K562 (cell line): ENCODE measurements around the gene TMC1. TPM values are rescaled to one million over a fixed set of nuclear protein-coding genes. Genes with fewer than 3 reads are reported as not detected.

Source experiments
- ATAC-seq: fragments of 200-7000 bp; cut with Tn5 transposase; 3 replicates; pipeline ENCODE4 v1.9.1; 2020; ENCODE audit warnings: moderate library complexity
- BruUV-seq: library from RNA; stranded (reverse); fragments of 400-500 nt; replicated peaks from 2 replicates; lab custom pipeline; 2021; lab: Mats Ljungman, UMichigan
- CTCF ChIA-PET: fragments of 300-600 bp; formaldehyde crosslinking; extraction: SDS; loops from one replicate; lab custom pipeline; 2021; ENCODE audit warnings: low intra/inter-chr PET ratio; lab: Yijun Ruan, JAX
- POLR2A ChIA-PET: fragments of 300-600, 350-650 bp; sonication (Branson Sonifier 250); formaldehyde crosslinking; extraction: SDS; loops from one replicate; lab custom pipeline; 2021; ENCODE audit warnings: antibody characterized with exemption, inconsistent platforms; lab: Yijun Ruan, JAX
- DNase-seq, 4 experiments: peaks; one replicate each; pipeline versions ENCODE4 v3.0.0 to v3.0.0-alpha.2; 2011 to 2018; ENCODE audit warnings: low spot score in 3 of 4, mixed read lengths in 3 of 4; ENCODE audit errors: extremely low read depth in 1 of 4
- FAIRE-seq: peaks from 2 replicates; lab custom pipeline; 2011; peaks lifted over from hg19 to GRCh38; lab: Jason Lieb, UNC
- H2AFZ ChIP-seq: 2 replicates; pipeline ENCODE4 v1.6.0; 2011; ENCODE audit warnings: low read depth, low read length, control low read depth, inconsistent platforms
- H3K27ac ChIP-seq: fragments of 200-600 bp; 3 replicates; pipeline ENCODE4 v1.8.0; 2011; ENCODE audit warnings: low read depth, mild to moderate bottlenecking, control low read depth, inconsistent platforms, low read length, moderate library complexity, mixed read lengths; ENCODE audit errors: extremely low read depth
- H3K27me3 ChIP-seq, 2 experiments: fragments of 300-600 bp in 1 of 2; 2 replicates in 1 of 2; 3 replicates in 1 of 2; pipeline versions ENCODE4 v1.6.0 to v1.8.0; 2011; ENCODE audit warnings: inconsistent platforms in 2 of 2, low read length in 2 of 2, mild to moderate bottlenecking in 1 of 2, mixed read lengths in 1 of 2, moderate library complexity in 1 of 2; ENCODE audit not compliant: control insufficient read depth in 2 of 2, insufficient read depth in 2 of 2
- H3K36me3 ChIP-seq: fragments of 300-600 bp; 3 replicates; pipeline ENCODE4 v1.8.0; 2011; ENCODE audit warnings: mild to moderate bottlenecking, low read length, inconsistent platforms; ENCODE audit not compliant: control insufficient read depth, insufficient read depth
- H3K4me1 ChIP-seq, 2 experiments: fragments of 200-600 bp in 1 of 2; replicated peaks in 1 of 2; 2 replicates in 1 of 2; 3 replicates in 1 of 2; pipeline versions ENCODE4 v1.5.1 to v1.8.0; 2011; ENCODE audit warnings: inconsistent platforms in 2 of 2, low read length in 2 of 2, mild to moderate bottlenecking in 1 of 2, mixed read lengths in 1 of 2, moderate library complexity in 1 of 2; ENCODE audit not compliant: control insufficient read depth in 2 of 2, insufficient read depth in 2 of 2
- H3K4me2 ChIP-seq: 2 replicates; pipeline ENCODE4 v1.6.1; 2011; ENCODE audit warnings: low read length, control low read depth, inconsistent platforms, mixed read lengths; ENCODE audit not compliant: insufficient read depth
- H3K4me3 ChIP-seq: fragments of 200-600 bp; sonication (generic), shearing (Covaris generic); 2 replicates; pipeline ENCODE4 v1.5.1; 2016; ENCODE audit warnings: control low read depth, inconsistent platforms
- H3K79me2 ChIP-seq: fragments of 200-600 bp; 3 replicates; pipeline ENCODE4 v1.8.0; 2011; ENCODE audit warnings: low read length, inconsistent platforms; ENCODE audit not compliant: control insufficient read depth, insufficient read depth
- H3K9ac ChIP-seq, 2 experiments: 2 replicates each; pipeline versions ENCODE4 v1.6.0 to v1.6.1; 2011; ENCODE audit warnings: low read depth in 2 of 2, low read length in 2 of 2, control low read depth in 1 of 2, inconsistent platforms in 1 of 2, mild to moderate bottlenecking in 1 of 2, mixed read lengths in 1 of 2; ENCODE audit not compliant: insufficient read depth in 1 of 2
- H3K9me1 ChIP-seq: one replicate; pipeline ENCODE4 v1.6.0; 2011; ENCODE audit warnings: inconsistent platforms, mild to moderate bottlenecking, low read length, moderate library complexity; ENCODE audit not compliant: control insufficient read depth, insufficient read depth
- H3K9me3 ChIP-seq: replicated peaks from 2 replicates; pipeline ENCODE4 v1.5.1; 2011; ENCODE audit warnings: low read depth, low read length, inconsistent platforms; ENCODE audit not compliant: control insufficient read depth, insufficient read depth
- H4K20me1 ChIP-seq: replicated peaks from 2 replicates; pipeline ENCODE4 v1.6.1; 2011; ENCODE audit warnings: low read length, inconsistent platforms, mixed read lengths; ENCODE audit not compliant: control insufficient read depth, insufficient read depth
- CREB1 ChIP-seq, 2 experiments: sonication (generic) in 1 of 2; formaldehyde crosslinking in 1 of 2; IDR thresholded peaks; 2 replicates each; pipeline versions ENCODE4 v1.6.1 to v1.8.0; 2012 to 2022; ENCODE audit warnings: inconsistent platforms in 1 of 2, mild to moderate bottlenecking in 1 of 2, missing genetic modification reagents in 1 of 2, moderate library complexity in 1 of 2
- CTCFL ChIP-seq: IDR thresholded peaks from 2 replicates; pipeline ENCODE4 v1.6.1; 2011; ENCODE audit warnings: borderline replicate concordance, low read depth, mild to moderate bottlenecking, moderate library complexity, low read length; ENCODE audit not compliant: insufficient read depth, poor library complexity, severe bottlenecking
- HMG20B ChIP-seq: fragments of 250-450 bp; sonication (Bioruptor Pico); IDR thresholded peaks from 2 replicates; pipeline ENCODE4 v1.5.0; 2021; ENCODE audit warnings: mild to moderate bottlenecking
- KAT2B ChIP-seq: IDR thresholded peaks from one replicate; pipeline ENCODE4 v1.6.1; 2012; ENCODE audit warnings: low read depth, mild to moderate bottlenecking, control low read depth, inconsistent platforms, low read length, moderate library complexity
- LCOR ChIP-seq: sonication (generic); formaldehyde crosslinking; IDR thresholded peaks from 2 replicates; pipeline ENCODE4 v1.8.0; 2022; ENCODE audit warnings: mild to moderate bottlenecking, missing genetic modification reagents
- MCM5 ChIP-seq: fragments of 450-650 bp; IDR thresholded peaks from 2 replicates; pipeline ENCODE4 v1.6.1; 2016; ENCODE audit warnings: low read depth
- POLR2A ChIP-seq: fragments of 450-650 bp; conservative IDR thresholded peaks from 2 replicates; pipeline ENCODE4 v1.6.1; 2016
- RBM39 ChIP-seq: fragments of 200-400 bp; formaldehyde crosslinking; optimal IDR thresholded peaks from 2 replicates; pipeline ENCODE3; 2018; ENCODE audit warnings: low read depth, low read length
- ZNF318 ChIP-seq, 2 experiments: fragments of 450-650 bp; IDR thresholded peaks; 2 replicates each; pipeline ENCODE4 v1.6.1; 2016; ENCODE audit warnings: mild to moderate bottlenecking in 2 of 2, borderline replicate concordance in 1 of 2, low read depth in 1 of 2, moderate library complexity in 1 of 2
- ZNF586 ChIP-seq: fragments of 450-650 bp; formaldehyde crosslinking; conservative IDR thresholded peaks from 2 replicates; pipeline ENCODE4 v1.4.0; 2020; ENCODE audit warnings: mild to moderate bottlenecking, moderate library complexity
- WGBS: fragments of 100-300 bp; shearing (Covaris generic); methylation state at CpG from one replicate; pipeline ENCODE4 v1.1.6; 2016; ENCODE audit warnings: low coverage, mixed read lengths; ENCODE audit not compliant: insufficient coverage; ENCODE audit errors: missing lambda C conversion rate; 5-methylcytosine and 5-hydroxymethylcytosine counted together
- in situ Hi-C: fragments of 300-500 bp; cut with MboI; formaldehyde crosslinking; loops from 4 replicates; pipeline ENCODE4 v1.15.0; 2018; ENCODE audit warnings: inconsistent platforms, mixed read lengths
- intact Hi-C: fragments of 100-400 bp; cut with micrococcal nuclease; formaldehyde crosslinking; loops from 2 replicates; pipeline ENCODE4 v1.14.2; 2022
- polyA plus RNA-seq, 8 experiments: library from polyadenylated mRNA; depleted of rRNA in 4 of 8; stranded (reverse) in 5 of 8; unstranded in 3 of 8; fragments of >200 nt; fragmentation: Nextera tagmentation in 2 of 8; fragmentation: Illumina TruSeq in 1 of 8; extraction: Ambion mirVana in 2 of 8; extraction: Trizol in 1 of 8; gene quantifications; 2 replicates each; pipeline versions ENCODE4 v1.2.1 to v1.2.3, GENCODE V29; 2011 to 2014; ENCODE audit warnings: inconsistent platforms in 1 of 8, missing spikeins in 1 of 8
- total RNA-seq, 7 experiments: library from RNA; depleted of rRNA in 6 of 7; stranded (reverse); fragments of >200 nt in 6 of 7; fragmentation: Illumina TruSeq in 2 of 7; extraction: Trizol in 2 of 7; gene quantifications; 2 replicates each; pipeline versions ENCODE4 v1.2.1 to v1.2.3, GENCODE V29; 2011 to 2021; ENCODE audit warnings: low replicate concordance in 1 of 7

Gene TMC1
- total and polyA plus RNA-seq, 9 of the 15 experiments (the other 6 are each of a cell fraction or from before 2014, with no cell fraction given), result 0.10 to 0.15 TPM; not detected in 7

DNA sequence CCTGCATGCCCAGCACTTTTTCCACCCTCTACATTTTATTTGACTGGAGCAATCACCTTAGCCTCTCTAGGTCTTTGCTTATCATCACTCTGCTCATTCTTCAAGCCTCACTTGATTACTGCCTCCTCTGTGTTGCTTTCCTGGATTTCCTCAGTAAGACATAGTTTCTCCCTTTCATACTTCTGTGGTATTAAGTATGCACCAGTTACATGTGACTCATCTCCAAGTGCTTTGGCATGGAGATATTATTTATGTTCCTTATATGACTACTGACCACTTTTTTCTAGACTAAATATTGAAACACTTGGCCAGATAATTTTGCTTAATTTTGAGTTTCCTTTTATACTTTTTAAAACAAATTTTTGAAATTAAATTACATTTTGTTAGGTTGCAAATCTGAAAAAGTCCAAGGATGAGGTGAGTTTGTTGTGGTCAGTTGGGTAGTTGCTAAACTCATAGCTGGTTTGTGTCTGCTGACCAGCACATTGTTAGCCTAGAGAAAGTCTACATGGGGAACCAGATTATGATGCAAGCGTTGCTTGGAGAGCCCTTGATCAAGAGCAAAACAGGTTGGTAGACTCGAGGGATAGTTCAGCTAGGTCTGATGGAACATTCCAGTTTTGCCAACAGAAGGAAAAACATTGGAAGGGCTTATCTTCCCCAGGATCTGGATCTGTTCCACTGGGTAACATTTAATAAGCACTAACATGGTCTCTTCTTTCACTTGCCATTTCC lies 140.2 kb downstream of the TMC1 start (continued):
- no peak for TF ChIP-seq LCOR (CRISPR knock-in tag)

GRCh38 chr9:72665421-72665820 lies 144.0 kb downstream of the TMC1 start:
- no peaks in the 10 kb centered on the region for H3K36me3 ChIP-seq
- ChIA-PET POLR2A (no interaction called here), CTCF (no interaction called here)
- H3K9me3 ChIP-seq, result no peaks in the 10 kb centered on the region
- DNase-seq, result no peak
- intact Hi-C loops, result no loop called here
- no peak for ATAC-seq
- no peaks in the 10 kb centered on the region for H4K20me1 ChIP-seq
- no peaks in the 10 kb centered on the region for H3K27me3 ChIP-seq
- H3K79me2 ChIP-seq, result no peaks in the 10 kb centered on the region
- in situ Hi-C loops, result no loop called here
- H3K9me1 ChIP-seq, result no peaks in the 10 kb centered on the region
- no peak overlapping the region for H3K4me3 ChIP-seq
- no peak overlapping the region for H3K27ac ChIP-seq
- no peak overlapping the region for H2AFZ ChIP-seq
- no TSS peak for BruUV-seq
- H3K4me1 ChIP-seq, result no peaks in the 10 kb centered on the region
- FAIRE-seq, result no peak
- no peak overlapping the region for H3K4me2 ChIP-seq
- H3K9ac ChIP-seq, result no peak overlapping the region
- WGBS, result 0% methylated on average over 2 of the region's 2 CpGs
- TF ChIP-seq HMG20B (CRISPR knock-in tag) (no peak), KAT2B (no peak), MCM5 (no peak), CREB1 (IDR thresholded peaks at IDR 0.05) (no peak), CREB1 (CRISPR knock-in tag; IDR thresholded peaks at IDR 0.05) (no peak), ZNF586 (CRISPR knock-in tag) (no peak), CTCFL (no peak), RBM39 (no peak), POLR2A (no peak), ZNF318 (IDR thresholded peaks at IDR 0.05; ENCODE audit: borderline replicate concordance in 1 of 2, low read depth in 1 of 2) (no peak)
